ENCODE measurements around the gene MED16. TPM values are rescaled to one million over a fixed set of nuclear protein-coding genes. Genes with fewer than 3 reads are reported as not detected.

The MED16 gene
- total RNA-seq, 1 experiment from 2014 or later, result 83.1 TPM

- H3K4me1 ChIP-seq (ENCODE audit: insufficient read depth, low read length), result no peaks in the 10 kb centered on the region
- no peak overlapping the region for H2BK120ac ChIP-seq (ENCODE audit: low read depth, low read length, poor library complexity, severe bottlenecking)
- no peak overlapping the region for H3K27ac ChIP-seq (ENCODE audit: insufficient read length, low read depth, low read length)
- no peaks in the 10 kb centered on the region for H3K79me1 ChIP-seq (ENCODE audit: insufficient read depth, low read depth, low read length, poor library complexity, severe bottlenecking)
- H3K79me2 ChIP-seq (ENCODE audit: insufficient read depth, low read length), result no peaks in the 10 kb centered on the region
- peak overlapping the region; percentile 58 to 81 for H3K4me3 Mint-ChIP-seq
- H3T11ph ChIP-seq (ENCODE audit: low read length), result no peak overlapping the region
- no peak overlapping the region for H2BK15ac ChIP-seq (ENCODE audit: low read depth, low read length)
- H3K36me3 Mint-ChIP-seq (ENCODE audit: insufficient read depth in 1 of 3, low read depth in 3 of 3), result peaks cover 0 to 2% (median 0%) of the 10 kb centered on the region in 3 experiments; a peak in 1 of 7 replicates
- no peak overlapping the region for H4K8ac ChIP-seq (replicated peaks; ENCODE audit: insufficient read length, low read depth, low read length)
- no peak overlapping the region for H3K27ac Mint-ChIP-seq
- peak overlapping the region; percentile 51 for H3K4me2 ChIP-seq (ENCODE audit: insufficient read depth, insufficient read length, low read length)
- H3K27me3 Mint-ChIP-seq (ENCODE audit: low read depth), result peaks cover 77% of the 10 kb centered on the region
- no peaks in the 10 kb centered on the region for H4K20me1 ChIP-seq (ENCODE audit: control insufficient read depth, insufficient read depth, insufficient read length)
- H2AFZ ChIP-seq (ENCODE audit: low read length), result no peak overlapping the region
- no peak overlapping the region for H3K4ac ChIP-seq (ENCODE audit: low read depth, low read length)
- no peak overlapping the region for H4K91ac ChIP-seq (ENCODE audit: insufficient read length, low read depth, low read length)
- no peak overlapping the region for H2BK5ac ChIP-seq (ENCODE audit: insufficient read length, low read length)
- no peak overlapping the region for H3K9ac ChIP-seq (ENCODE audit: extremely low read depth, insufficient read length, low read length)
- peaks cover 0 to 3% of the 10 kb centered on the region in 2 experiments; a peak in 2 of 5 replicates for H3K9me3 Mint-ChIP-seq
- TF ChIP-seq CTCF (conservative IDR thresholded peaks at IDR 0.05), result no peak
- H2BK12ac ChIP-seq (ENCODE audit: insufficient read length, low read depth, low read length), result no peak overlapping the region
- peaks cover 3 to 5% of the 10 kb centered on the region in 2 experiments; a peak in 2 of 4 replicates for H3K4me1 Mint-ChIP-seq
- H3K18ac ChIP-seq (ENCODE audit: insufficient read length, low read depth, low read length), result no peak overlapping the region
- no peak for DNase-seq
- no peak overlapping the region for H2AK5ac ChIP-seq (ENCODE audit: insufficient read length, low read length)
- H4K5ac ChIP-seq (ENCODE audit: insufficient read length, low read depth, low read length), result no peak overlapping the region
- no peak overlapping the region for H2BK20ac ChIP-seq (ENCODE audit: low read depth, low read length, poor library complexity, severe bottlenecking)
- peaks cover 19% of the 10 kb centered on the region for H3K23me2 ChIP-seq (ENCODE audit: insufficient read length, low read depth, low read length, poor library complexity, severe bottlenecking)
- H3K14ac ChIP-seq (ENCODE audit: insufficient read depth, low read length), result no peak overlapping the region
- H3K56ac ChIP-seq (ENCODE audit: insufficient read length, low read depth, low read length), result no peak overlapping the region
- no peak overlapping the region for H3K23ac ChIP-seq (ENCODE audit: insufficient read length, low read depth, low read length)
- WGBS (ENCODE audit: extremely low coverage, insufficient read length, low lambda C conversion rate), result no CpG with 5 or more reads among the region's 12 CpGs
- H3K9me3 ChIP-seq (ENCODE audit: control insufficient read depth, low read depth, low read length), result no peaks in the 10 kb centered on the region
- H3K27me3 ChIP-seq (ENCODE audit: insufficient read depth, low read length), result peaks cover 19% of the 10 kb centered on the region; the same call in 1 of the 2 replicates
Measured at GRCh38 chr19:918152-918437, 25.1 kb upstream of the MED16 start.

Data from H9 (cell line).